KMS-11 (cell line): Measurements from ENCODE around the gene CELF4.

Source experiments
- H2AFZ ChIP-seq: fragments of 200-600 bp; sonication (generic); 2 replicates; pipeline ENCODE4 v1.6.1; 2016; ENCODE audit warnings: antibody characterized with exemption, mixed run types, low read depth
- H3K27ac ChIP-seq: fragments of 200-600 bp; sonication (generic); 2 replicates; pipeline ENCODE4 v1.6.1; 2016; ENCODE audit warnings: mild to moderate bottlenecking, mixed run types
- H3K27me3 ChIP-seq: fragments of 200-600 bp; sonication (generic); 2 replicates; pipeline ENCODE4 v1.6.1; 2017; ENCODE audit warnings: mild to moderate bottlenecking, low read depth, mixed run types, moderate library complexity; ENCODE audit not compliant: insufficient read depth
- H3K36me3 ChIP-seq: fragments of 200-600 bp; sonication (generic); 2 replicates; pipeline ENCODE4 v1.6.1; 2017; ENCODE audit warnings: mild to moderate bottlenecking, mixed run types; ENCODE audit not compliant: insufficient read depth
- H3K4me1 ChIP-seq: fragments of 200-600 bp; sonication (generic); 2 replicates; pipeline ENCODE4 v1.6.1; 2016; ENCODE audit warnings: mild to moderate bottlenecking, low read depth, mixed run types; ENCODE audit not compliant: poor library complexity, severe bottlenecking
- H3K4me2 ChIP-seq: fragments of 200-600 bp; sonication (generic); 2 replicates; pipeline ENCODE4 v1.7.0; 2016; ENCODE audit warnings: mild to moderate bottlenecking, mixed run types
- H3K4me3 ChIP-seq: fragments of 200-600 bp; sonication (generic); IDR thresholded peaks from 2 replicates; pipeline ENCODE4 v1.6.1; 2017; ENCODE audit warnings: low read depth, low read length, mixed read lengths; ENCODE audit not compliant: insufficient read depth
- H3K79me2 ChIP-seq: fragments of 200-600 bp; sonication (generic); 2 replicates; pipeline ENCODE4 v1.6.1; 2016; ENCODE audit warnings: low read depth, mixed run types; ENCODE audit not compliant: insufficient read depth
- H3K9ac ChIP-seq: fragments of 200-600 bp; sonication (generic); 2 replicates; pipeline ENCODE4 v1.6.1; 2016; ENCODE audit warnings: mild to moderate bottlenecking, mixed run types
- H4K20me1 ChIP-seq: fragments of 200-600 bp; sonication (generic); 2 replicates; pipeline ENCODE4 v1.6.1; 2016; ENCODE audit warnings: mild to moderate bottlenecking, mixed run types; ENCODE audit not compliant: insufficient read depth
- TF ChIP-seq, protein P1 (sequence below): fragments of 200-600 bp; sonication (generic); conservative IDR thresholded peaks from 2 replicates; pipeline ENCODE4 v1.6.1; 2017; ENCODE audit warnings: low read depth, mild to moderate bottlenecking, antibody characterized with exemption, low read length, moderate library complexity, mixed read lengths

The CELF4 gene

DNA sequence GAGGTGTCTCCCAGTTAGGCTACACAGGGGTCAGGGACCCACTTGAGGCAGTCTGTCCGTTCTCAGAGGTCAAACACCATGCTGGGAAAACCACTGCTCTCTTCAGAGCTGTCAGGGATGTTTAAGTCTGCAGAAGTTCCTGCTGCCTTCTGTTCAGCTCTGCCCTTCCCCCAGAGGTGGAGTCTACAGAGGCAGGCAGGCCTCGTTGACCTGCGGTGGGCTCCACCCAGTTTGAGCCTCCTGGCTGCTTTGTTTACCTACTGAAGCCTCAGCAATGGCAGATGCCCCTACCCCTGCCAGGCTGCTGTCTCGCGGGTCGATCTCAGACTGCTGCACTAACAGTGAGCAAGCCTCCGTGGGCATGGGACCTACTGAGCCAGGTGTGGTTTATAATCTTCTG, 346.3 kb downstream of the CELF4 start:
- H3K4me2 ChIP-seq = no peak overlapping the region
- no peak overlapping the region for H3K4me3 ChIP-seq
- no peaks in the 10 kb centered on the region for H3K36me3 ChIP-seq
- no peak overlapping the region for H2AFZ ChIP-seq
- H4K20me1 ChIP-seq = no peaks in the 10 kb centered on the region
- H3K4me1 ChIP-seq = peaks cover 19% of the 10 kb centered on the region
- no peaks in the 10 kb centered on the region for H3K27me3 ChIP-seq
- H3K27ac ChIP-seq = no peak overlapping the region
- no peaks in the 10 kb centered on the region for H3K79me2 ChIP-seq
- H3K9ac ChIP-seq = no peak overlapping the region
- TF ChIP-seq, protein P1, sequence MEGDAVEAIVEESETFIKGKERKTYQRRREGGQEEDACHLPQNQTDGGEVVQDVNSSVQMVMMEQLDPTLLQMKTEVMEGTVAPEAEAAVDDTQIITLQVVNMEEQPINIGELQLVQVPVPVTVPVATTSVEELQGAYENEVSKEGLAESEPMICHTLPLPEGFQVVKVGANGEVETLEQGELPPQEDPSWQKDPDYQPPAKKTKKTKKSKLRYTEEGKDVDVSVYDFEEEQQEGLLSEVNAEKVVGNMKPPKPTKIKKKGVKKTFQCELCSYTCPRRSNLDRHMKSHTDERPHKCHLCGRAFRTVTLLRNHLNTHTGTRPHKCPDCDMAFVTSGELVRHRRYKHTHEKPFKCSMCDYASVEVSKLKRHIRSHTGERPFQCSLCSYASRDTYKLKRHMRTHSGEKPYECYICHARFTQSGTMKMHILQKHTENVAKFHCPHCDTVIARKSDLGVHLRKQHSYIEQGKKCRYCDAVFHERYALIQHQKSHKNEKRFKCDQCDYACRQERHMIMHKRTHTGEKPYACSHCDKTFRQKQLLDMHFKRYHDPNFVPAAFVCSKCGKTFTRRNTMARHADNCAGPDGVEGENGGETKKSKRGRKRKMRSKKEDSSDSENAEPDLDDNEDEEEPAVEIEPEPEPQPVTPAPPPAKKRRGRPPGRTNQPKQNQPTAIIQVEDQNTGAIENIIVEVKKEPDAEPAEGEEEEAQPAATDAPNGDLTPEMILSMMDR = no peak

DNA sequence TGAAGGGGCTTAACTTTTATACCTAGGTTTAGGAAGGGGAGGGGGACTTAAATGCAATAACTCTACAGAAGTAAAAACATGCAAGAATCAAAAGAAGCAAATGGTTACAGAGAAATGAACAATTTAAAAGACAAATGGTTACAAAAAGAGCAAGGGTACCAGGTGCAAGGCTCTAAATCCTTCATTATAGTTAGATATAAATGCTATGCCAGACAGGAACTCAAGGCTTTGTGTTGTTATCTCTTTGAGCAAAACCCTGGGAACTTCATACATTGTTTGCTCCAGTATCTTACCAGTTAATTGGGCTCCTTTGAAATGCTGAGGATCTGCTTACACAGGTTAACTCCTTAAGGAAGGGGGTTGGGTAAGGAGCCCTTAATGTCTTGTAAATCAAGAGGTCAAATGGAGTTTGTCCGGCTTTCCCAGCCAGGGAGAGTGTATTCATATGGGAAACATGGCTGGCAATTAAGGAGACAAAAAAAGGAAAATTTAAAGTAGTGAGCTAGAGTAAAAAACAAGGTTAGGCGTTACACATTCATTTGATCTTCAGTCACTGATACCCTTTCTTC, 347.5 kb downstream of the CELF4 start:
- Histone ChIP-seq H3K9ac (no peak overlapping the region), H2AFZ (no peak overlapping the region), H3K4me3 (no peak overlapping the region), H3K27ac (no peak overlapping the region), H3K4me1 (peaks cover 13% of the 10 kb centered on the region), H3K27me3 (no peaks in the 10 kb centered on the region), H4K20me1 (no peaks in the 10 kb centered on the region), H3K4me2 (no peak overlapping the region), H3K79me2 (no peaks in the 10 kb centered on the region), H3K36me3 (no peaks in the 10 kb centered on the region)
- TF ChIP-seq, protein P1 = no peak

DNA sequence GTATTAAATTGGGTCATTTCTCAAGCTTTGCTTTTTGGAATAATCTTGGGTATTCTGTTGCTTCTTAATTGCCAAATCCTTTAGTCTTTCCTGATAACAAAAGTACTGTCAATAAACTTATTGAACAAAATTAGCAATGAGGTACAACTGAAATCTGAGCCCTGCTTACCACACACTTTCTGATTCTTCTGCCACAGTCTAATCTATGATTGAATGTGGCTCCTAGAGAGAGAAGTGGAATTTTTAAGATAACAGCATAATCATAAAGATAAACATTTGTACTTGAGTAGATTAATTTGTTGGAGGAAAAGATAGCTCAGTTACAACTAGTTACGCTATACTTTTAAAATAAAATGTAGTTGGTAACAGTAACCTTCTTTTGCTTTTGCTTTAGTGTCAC, 354.8 kb downstream of the CELF4 start:
- no peaks in the 10 kb centered on the region for H3K4me1 ChIP-seq
- H3K79me2 ChIP-seq = no peaks in the 10 kb centered on the region
- no peak overlapping the region for H3K4me3 ChIP-seq
- H3K27me3 ChIP-seq = no peaks in the 10 kb centered on the region
- no peaks in the 10 kb centered on the region for H3K36me3 ChIP-seq
- no peak overlapping the region for H3K9ac ChIP-seq
- H4K20me1 ChIP-seq = no peaks in the 10 kb centered on the region
- TF ChIP-seq, protein P1 = no peak
- no peak overlapping the region for H2AFZ ChIP-seq
- no peak overlapping the region for H3K27ac ChIP-seq
- no peak overlapping the region for H3K4me2 ChIP-seq

DNA sequence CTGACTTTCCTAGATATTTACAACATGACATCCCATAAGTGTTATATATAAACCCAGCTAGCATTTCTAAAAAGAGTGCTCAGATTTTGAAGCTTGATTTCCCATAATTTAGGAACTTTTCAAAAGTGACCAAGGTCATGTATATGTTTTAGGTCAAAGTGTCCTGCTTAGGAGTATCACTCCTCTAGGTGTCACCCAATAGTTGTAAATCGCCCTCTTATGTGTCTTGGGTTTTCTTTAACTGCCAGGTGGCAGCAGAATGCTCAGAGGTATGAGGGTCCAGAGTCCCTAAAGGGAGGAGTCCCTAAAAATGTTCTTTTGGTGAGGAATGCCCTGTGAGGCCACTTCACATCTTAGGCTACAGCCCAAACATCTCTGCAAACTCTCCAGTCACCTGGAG, 358.3 kb downstream of the CELF4 start:
- Histone ChIP-seq H4K20me1 (no peaks in the 10 kb centered on the region), H3K9ac (no peak overlapping the region), H3K79me2 (no peaks in the 10 kb centered on the region), H3K27ac (no peak overlapping the region), H3K36me3 (no peaks in the 10 kb centered on the region), H3K4me2 (no peak overlapping the region), H3K4me3 (no peak overlapping the region), H3K4me1 (no peaks in the 10 kb centered on the region), H3K27me3 (no peaks in the 10 kb centered on the region), H2AFZ (no peak overlapping the region)
- TF ChIP-seq, protein P1 = no peak
